HG02852 (cell line): ENCODE data around the gene CHMP3.

Experiments used
- ATAC-seq: cut with Tn5 transposase; IDR thresholded peaks from one replicate; pipeline ENCODE4 v1.9.1; 2021; ENCODE audit warnings: mild to moderate bottlenecking, moderate library complexity; ENCODE audit not compliant: unreplicated experiment

The CHMP3 gene

GRCh38 chr2:86471637-86472036 lies 91.6 kb downstream of the CHMP3 start:
- no peak for ATAC-seq

- ATAC-seq = no peak
These were observed 92.4 kb downstream of the CHMP3 start for GRCh38 chr2:86470890-86471289.

GRCh38 chr2:86468162-86469033 lies 94.8 kb downstream of the CHMP3 start:
- ATAC-seq = no peak

- ATAC-seq = no peak
These were observed 96.9 kb downstream of the CHMP3 start for GRCh38 chr2:86466306-86466705.

GRCh38 chr2:86464652-86465051 lies 98.6 kb downstream of the CHMP3 start:
- no peak for ATAC-seq

GRCh38 chr2:86461042-86461743 lies 102.0 kb downstream of the CHMP3 start:
- ATAC-seq = no peak

- ATAC-seq = no peak
These were observed 108.1 kb downstream of the CHMP3 start for GRCh38 chr2:86455181-86455580.

- ATAC-seq = no peak
These were observed 109.0 kb downstream of the CHMP3 start for GRCh38 chr2:86454238-86454637.

- ATAC-seq = no peak
These were observed 109.4 kb downstream of the CHMP3 start for GRCh38 chr2:86453836-86454235.
